ENCODE results near the gene HEMGN.
"Not testable (repeated sequence)": the region's sequence is repeated elsewhere in the genome, so short reads cannot be mapped to it uniquely, and the experiment has no call there.

HEMGN gene

DNA sequence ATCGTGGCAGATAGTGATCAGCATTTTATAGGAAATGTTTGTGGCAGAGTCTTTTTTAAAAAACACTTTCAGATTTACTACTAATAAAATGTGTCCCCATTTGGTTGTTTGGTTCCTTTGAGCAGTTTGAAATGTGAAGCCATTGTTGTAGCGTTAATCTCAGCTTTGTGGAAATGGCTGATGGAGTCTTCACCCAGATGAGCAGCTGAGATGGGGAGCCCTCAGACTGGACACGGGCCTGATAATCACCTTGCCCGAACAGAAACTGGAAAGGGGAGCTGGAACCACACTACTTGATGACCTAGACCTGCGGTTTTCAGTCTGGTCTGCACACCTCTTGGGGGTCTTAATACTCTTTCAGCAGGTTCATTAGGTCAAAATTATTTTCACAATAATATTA is 24.6 kb upstream of the HEMGN start:
- DNase-seq: no peak

DNA sequence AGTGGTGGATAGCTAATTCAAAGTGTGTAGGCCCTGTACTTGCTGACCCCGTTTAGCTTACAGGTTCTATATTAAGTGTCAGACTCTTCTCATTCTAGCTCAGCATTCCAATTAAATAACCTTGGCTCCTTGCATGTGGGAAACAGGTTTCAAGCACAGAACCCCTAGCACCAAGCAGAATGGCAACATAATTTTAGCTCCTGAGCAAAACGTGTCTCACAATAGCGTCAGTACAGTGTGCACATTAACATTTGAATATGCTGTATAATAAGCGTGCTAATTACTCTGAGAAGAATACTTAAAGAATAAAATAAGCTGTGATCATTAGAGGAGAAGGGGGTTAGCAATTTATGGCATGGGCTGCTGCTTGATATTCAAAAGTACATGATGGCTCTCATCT is 24.2 kb upstream of the HEMGN start:
- DNase-seq: no peak

DNA sequence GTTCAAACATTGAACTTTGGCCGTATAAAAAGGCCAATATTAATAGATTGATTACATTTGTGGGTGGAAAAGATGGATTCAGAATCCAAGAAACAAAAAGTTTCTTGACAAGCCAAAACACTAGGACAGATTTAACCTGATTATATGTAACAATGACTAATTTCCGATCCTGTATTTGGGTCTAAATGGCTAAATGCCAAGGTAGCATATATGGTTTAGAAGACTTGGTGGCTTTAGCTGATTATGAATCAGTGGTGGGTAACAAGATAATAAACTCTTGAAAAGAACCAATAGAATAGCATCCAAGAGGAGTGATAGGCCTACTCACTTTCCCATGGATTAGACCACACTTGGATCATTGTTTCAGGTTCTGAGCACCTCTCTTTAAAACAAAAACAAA is 23.4 kb upstream of the HEMGN start:
- no peak for DNase-seq

DNA sequence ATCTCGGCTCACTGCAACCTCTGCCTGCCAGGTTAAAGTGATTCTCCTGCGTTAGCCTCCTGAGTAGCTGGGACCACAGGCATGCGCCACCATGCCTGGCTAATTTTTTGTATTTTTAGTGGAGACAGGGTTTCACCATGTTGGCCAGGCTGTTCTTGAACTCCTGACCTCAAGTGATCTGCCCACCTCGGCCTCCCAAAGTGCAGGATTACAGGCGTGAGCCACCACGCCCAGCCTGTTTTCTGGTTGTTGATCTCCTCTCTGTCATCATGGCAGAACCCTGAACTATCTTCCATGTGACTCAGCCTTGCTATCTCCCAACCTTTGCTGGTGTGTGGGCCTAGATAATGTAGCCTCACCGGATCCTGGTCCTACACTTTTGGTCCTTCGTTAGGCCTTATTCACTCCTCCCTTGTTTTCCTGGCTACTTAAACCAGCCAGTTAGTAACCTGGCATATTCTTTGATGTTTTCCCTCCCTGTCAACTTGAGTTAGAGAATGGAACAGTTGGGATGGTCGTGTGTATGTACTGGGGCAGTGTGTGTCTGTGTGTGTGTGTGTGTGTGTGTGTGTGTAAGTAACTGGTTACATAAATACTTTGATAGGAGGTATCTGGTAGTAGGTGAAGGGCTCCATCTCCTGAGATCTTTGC is 22.8 kb upstream of the HEMGN start:
- DNase-seq: not testable (repeated sequence)

DNA sequence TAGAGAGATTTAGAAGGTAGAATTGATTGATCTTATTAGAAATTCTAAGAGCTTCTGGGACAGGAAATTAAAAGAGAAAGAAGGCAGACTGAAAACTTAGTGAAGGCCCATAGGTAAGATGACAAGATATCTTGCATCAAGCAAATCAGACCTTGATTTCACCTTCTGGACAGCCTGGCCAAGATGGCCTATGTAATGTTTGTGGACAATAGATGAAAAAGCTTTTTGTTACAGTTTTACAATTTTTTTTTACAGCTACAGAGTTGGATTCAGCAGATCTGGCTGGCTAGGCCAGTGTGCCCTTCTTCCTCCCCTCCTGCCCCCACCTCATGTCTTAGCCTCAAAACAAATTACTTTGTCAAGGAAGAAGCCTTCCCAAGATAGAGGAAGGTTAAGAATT is 21.6 kb upstream of the HEMGN start:
- DNase-seq: no peak

DNA sequence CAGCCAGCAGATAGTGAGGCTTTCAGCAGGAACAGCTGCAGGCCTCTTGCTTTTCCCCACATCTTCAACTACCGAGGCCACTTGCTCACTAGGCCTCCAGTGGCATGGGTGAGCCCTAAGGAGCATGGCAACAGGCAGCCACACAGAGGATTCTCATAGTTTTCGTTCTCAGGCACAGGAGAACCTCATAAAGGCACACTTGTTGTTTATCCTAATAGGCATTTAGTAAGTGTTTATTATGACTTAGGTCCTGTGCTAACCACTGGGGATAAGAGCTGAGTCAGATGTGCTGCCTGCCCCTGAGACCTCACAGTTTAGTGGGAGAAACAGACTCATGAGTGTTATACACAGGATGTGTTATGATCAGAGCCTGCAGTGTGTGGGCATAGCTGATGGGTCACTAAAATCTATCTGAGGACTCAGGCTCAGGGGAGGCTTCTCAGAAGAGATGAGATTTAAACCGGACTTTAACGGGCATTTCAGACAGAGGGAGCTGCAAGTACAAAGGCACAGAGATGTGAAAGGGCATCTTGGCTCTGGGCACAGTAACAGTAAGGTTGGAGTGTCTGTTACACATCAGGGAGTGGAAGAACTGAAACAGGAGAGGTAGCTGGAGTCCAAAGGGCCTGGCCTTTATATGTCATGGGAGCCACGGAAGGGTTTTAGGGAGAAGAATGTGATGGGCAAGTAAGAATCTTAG is 21.0 kb upstream of the HEMGN start:
- DNase-seq: no peak

DNA sequence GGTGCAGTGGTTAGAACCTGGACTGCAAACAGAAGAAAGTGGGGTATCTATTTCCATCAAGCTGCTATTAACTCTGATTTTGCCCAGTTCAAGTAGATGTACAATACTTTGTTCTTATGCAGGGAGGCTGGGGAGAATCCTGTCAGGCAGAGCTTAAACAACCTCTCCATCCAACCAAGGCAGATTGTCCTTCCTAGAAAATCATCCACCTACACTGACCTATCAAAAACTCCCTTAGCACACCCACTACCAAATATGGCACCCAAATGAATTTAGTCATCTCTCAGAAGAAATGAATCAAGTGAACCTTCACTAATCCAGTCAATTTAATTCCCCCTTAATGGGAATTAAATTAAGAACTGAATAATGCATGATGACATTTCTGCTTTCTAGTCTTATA is 18.4 kb upstream of the HEMGN start:
- DNase-seq: no peak

DNA sequence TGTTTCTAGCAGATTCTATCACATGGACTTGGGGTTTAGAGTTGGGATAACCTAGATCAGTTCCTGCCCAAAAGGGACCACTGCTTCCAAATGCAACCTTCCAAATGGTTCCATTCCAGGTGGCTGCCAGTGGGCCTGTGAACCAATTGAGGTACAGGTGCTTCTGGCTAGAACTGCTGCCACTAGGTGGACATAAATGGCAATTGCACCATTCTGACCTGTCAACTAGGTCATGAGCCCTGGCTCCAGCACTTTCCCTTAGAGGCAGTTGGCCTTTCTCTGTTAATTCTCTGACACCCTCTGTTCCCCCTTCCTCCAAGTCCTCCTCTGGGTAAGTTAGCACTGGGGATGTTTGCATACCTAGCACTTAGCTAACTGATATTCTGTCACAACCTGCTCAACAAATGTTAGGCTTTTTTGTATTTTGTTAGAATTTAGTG is 16.6 kb upstream of the HEMGN start:
- peak; percentile 61 to 76 for DNase-seq

DNA sequence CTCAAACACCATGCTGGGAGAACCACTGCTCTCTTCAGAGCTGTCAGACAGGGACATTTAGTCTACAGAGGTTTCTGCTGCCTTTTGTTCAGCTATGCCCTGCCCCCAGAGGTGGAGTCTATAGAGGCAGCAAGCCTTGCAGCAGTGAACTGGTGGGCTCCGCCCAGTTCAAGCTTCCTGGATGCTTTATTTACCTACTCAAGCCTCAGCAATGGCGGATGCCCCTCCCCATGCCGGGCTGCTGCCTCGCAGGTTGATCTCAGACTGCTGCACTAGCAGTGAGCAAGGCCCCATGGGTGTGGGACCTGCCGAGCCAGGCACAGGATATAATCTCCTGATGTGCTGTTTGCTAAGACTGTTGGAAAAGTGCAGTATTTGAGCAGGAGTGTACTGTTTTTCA is 12.9 kb upstream of the HEMGN start:
- DNase-seq: peak in 1 of 2 donors; percentile 25

DNA sequence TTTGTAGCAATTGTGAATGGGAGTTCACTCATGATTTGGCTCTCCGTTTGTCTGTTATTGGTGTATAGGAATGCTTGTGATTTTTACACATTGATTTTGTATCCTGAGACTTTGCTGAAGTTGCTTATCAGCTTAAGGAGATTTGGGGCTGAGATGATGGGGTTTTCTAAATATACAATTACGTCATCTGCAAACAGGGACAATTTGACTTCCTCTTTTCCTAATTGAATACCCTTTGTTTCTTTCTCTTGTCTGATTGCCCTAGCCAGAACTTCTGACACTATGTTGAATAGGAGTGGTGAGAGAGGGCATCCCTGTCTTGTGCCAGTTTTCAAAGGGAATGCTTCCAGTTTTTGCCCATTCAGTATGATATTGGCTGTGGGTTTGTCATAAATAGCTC is 9.1 kb upstream of the HEMGN start:
- not testable (repeated sequence) for DNase-seq

DNA sequence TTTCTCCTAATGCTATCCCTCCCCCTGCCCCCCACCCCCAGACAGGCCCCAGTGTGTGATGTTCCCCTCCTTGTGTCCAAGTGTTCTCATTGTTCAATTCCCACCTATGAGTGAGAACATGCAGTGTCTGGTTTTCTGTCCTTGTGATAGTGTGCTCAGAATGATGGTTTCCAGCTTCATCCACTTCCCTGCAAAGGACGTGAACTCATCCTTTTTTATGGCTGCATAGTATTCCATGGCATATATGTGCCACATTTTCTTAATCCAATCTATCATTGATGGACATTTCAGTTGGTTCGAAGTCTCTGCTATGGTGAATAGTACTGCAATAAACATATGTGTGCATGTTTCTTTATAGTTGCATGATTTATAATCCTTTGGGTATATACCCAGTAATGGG is 7.5 kb upstream of the HEMGN start:
- DNase-seq: not testable (repeated sequence)

DNA sequence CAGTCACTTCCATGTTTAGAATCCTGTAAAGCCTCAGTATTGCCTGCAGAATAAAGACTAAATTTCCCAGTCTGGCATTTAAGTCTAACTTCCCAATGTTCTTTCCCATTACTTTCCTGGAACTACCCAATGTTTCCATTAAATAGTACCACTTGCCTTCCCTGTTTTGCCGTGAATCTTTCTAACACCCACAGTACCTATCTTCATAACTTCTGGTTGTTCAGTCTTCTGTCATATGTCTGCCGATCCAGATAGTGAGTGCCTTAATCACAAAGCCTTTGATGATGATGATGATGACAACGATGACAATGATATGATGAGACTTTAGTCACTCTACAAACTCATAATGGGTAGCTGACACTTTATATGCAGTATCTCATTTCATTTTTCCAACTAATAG is 6.6 kb upstream of the HEMGN start:
- no peak for DNase-seq

DNA sequence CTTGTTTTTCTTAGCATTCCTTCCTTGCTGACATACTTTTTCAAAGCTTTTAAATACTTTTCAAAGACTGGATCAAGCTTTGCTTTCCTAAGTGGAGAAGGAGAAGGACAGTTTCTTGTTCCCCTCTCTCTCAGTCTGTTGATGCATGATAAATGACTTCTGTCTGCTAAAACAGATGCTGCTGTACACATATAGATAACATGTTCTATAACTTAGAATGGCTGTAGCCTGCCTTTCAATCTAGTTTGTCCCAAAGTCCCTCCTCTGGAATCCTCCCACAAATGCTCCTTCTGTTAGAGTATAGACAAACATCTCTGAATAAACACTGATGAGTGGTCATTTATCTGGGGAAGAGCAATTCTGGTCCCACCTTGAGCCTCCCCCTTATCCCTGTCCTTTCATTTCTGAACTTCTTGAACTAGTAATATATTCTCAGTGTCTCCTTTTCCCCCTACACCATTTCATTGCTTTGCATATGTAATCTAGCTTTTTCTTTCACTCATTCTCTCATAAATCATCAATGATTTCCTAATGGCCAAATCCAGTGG is 5.4 kb upstream of the HEMGN start:
- DNase-seq: no peak

DNA sequence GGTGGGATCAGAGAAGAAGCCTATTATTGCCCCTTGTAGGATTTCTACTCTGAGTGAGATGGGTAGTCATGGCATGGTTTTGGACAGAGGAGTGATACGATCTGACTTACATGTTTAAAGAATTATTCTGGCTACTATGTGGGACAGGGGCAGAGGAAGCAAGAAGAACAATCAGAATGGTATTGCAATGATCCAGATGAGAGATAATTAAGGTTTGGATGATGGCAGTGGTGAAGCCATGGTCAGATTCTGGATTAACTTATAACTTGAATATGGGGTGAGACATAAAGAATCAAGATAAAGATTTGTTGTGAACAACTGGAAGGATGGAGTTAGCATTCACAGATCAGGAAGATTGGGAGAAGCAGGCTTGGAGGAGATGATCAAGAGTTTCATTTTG is 3.4 kb upstream of the HEMGN start:
- DNase-seq: no peak

DNA sequence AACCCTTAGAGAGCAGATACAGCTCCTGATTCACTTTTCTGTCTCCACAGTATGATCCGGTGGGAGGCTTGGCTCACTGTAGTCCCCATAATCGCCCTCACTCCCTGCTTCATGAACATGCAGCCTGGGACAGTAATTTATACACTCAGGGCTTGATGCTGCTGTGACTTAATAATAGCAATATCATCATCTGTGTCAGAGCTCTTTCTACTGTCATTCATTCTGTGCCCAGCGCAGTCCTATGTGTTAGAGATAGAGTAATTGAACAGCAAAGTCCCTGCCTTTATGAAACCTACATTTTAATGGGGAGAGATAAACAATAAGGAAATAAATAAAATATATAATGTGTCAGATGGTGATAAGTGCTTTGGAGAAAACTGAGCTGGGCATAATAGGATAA is 2.8 kb upstream of the HEMGN start:
- DNase-seq: no peak

DNA sequence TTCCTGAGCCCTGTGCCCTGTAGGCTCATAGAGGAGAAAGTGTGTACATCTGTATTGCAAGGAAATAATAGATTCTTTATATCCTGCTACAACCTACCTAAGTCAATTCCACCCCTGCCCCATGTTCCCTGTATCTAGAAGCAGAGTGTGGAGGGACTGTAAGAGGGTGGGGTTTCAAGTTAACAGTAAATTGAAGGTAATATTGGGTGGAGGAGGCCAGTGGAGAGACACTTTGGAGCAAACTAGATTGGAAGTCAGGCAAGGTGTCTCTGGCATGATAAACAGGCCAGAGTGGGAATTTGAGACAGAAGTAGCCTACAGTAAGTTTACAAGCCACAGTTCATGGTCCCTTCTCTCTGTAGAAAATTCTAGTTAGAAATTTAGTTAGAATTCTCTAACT is 2.3 kb upstream of the HEMGN start:
- no peak for DNase-seq

DNA sequence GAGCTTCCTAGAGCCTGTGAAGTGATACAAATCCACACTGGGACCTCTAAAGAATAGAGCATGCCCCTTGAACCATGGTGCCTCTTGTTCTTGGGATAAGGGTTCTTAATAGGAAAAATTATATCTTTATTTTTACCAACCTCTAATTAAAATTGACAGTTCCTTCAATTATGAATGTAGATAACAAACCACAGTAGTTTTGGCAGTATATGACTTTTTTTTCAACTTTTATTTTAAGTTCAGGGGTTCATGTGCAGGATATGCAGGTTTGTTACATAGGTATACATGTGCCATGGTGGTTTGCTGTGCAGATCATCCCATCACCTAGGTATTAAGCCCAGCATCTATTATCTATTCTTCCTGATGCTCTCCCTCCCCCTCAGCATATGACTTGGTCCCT is 974 bp downstream of the HEMGN start:
- DNase-seq: no peak

DNA sequence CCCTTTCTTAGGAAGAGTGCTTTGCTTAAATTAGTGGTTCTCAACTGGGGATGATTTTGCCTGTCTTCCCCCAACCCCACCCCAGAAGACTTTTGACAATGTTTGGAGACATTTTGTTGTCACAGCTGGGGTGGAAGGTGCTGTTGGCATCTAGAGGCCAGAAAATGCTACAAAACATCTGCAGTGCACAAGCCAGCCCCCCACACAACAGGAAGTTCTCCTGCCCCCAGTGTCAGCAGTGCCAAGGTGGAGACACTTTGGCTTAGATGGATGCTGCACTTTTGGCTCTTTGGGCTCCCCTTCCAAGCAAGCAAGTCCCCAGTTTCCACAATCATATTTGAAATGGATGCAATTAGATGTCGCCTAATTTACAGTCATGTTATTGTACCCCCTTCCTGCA is 2.7 kb downstream of the HEMGN start:
- no peak for DNase-seq

DNA sequence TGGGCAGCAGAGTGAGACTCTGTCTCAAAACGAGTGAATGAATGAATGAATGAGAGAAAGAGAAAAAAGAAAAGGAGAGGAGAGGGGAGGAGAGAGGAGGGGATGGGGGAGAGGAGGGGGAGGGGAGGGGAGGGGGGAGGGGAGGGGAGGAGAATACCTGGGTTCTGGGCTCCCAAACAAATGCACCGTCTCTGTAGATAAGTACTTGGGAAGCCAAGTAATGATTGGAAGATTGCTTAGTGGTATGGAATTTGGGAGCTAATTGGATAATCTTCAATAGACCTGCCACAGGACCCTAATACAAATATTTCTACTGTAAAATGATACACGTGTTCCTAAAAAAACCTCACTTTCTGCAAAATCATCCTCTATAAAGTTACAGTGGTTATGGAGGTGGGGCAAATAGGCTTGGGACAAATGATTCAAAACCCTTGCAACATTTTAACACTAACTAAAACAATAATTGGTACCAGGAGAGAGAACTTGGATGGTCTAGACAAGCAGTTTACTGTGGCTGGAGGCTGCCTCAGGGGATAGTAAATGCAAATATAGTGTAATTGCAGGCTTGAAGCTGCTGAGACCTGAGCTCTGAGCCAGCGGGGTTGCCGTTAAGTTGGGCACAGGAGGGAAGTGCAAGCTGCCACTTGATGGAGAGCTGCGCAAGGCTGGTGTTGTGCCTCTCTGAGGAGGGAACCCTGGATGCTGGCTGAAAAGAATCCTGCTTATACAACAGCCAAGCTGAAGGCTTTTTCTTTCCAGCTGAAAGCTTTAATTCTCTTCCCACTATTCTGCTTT is 3.5 kb downstream of the HEMGN start:
- DNase-seq: no peak

DNA sequence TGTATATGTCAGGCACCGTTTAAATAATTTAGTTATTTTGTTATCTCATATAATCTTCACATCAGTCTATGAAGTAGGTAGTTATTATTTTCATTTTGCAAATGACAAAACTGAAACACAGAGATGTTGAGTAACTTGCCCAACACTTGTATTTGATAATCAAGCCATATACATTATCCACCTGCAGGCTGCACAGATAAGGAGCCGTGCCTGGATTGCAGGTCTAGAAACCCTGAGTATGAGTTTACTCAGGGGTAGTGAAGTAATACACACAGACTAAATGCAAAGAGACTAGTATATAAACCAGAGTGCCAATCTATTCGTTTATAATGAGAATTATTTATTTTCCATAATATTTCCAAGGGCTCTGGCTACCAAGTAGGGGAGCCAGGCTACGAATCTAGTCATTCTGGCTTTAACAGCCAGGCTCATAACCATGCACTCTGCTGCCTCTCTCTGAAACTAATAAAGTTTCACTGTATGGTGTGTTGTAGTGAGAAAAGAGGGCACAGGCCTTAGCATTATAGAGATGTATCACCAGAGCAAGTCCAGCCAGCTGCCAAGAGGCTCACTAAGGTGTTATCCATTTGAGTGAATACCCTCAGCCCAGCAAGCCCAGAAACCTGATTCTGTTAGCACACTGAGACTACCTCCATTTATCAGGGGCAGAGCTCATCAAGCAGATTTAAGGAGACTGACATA is 4.5 kb downstream of the HEMGN start:
- DNase-seq: no peak

DNA sequence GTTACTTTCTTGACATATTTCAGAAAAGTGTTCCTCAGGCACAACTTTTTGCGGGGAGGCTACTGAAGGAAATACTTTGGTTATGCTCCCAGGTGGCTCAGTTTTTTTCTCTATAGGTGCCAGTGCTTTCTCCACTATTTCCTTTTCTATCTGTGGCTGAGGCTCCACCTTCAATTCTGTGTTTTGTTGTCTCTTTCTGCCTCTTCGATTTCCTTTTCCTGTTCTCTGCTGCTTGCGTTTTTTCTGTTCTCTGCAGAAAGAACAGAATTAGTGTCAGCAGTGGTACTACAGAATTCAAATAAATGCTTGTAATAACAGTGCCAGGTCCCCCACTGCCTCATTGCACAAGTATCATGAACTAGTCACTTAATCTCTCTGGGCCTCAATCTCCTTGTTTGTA is 7.0 kb downstream of the HEMGN start:
- peak in 1 of 2 donors; percentile 37 for DNase-seq

DNA sequence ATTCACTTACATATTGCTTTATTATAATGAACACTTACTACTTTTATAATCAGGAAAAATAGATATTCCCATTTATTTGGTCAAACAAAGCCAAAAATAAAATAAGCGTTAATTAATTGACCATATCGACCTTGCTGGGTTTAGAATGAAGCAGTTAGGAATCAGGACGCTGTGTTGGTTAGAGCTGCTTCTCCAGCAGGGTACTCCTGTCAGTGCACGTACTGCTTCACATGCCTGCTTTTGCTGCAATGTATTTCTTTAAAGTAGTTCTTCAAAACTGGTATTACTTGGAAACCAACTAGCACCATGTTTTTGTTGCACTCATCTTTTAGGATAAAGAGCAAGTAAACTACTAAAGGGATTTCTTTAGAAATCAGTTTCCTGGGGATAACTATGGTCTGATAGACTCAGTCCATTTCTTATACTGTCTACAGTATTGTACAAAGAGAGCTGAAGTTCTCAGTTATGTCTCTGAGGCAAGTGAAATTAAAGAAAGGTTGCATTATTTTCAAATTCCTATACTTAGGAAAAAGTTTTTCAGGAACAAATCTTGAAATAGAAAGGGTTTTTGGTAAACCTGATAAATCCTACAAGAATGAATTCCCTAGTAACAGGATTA is 8.9 kb downstream of the HEMGN start:
- no peak for DNase-seq

Data from CD4-positive, alpha-beta T cell treated with Interferon alpha-2 for 1 hour (primary cell).